ENCODE results near the gene ARHGAP1. TPM values are rescaled to one million over a fixed set of nuclear protein-coding genes. Genes with fewer than 3 reads are reported as not detected.

The ARHGAP1 gene
- polyA plus RNA-seq, 2 donors = 27.3 to 33.8 TPM

DNA sequence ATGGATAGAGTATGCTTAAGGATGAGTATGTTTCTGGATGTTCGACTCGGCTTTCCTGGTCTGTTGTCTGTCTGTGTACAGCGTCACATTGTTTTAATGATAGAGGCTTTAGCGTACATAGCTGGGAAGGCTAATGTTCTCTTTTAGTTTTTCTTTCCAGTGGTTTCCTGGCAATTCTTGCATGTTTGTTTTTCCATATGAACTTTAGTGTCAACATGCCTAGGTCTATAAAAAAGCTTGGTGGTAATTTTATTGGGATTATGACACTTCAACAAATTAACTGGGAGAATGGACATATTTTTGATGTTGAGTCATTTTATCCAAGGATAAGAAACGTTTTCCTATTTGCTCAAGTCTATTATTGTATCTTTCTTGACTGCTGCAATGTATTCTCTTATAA, 36.2 kb upstream of the ARHGAP1 start:
- H3K4me1 ChIP-seq (ENCODE audit: control insufficient read depth in 2 of 2, insufficient read depth in 2 of 2, low read length in 1 of 2) = no peaks in the 10 kb centered on the region
- H3K9me3 ChIP-seq (ENCODE audit: control insufficient read depth in 2 of 2, insufficient read depth in 1 of 2, low read depth in 1 of 2, low read length in 1 of 2) = no peaks in the 10 kb centered on the region
- H3K27me3 ChIP-seq (ENCODE audit: control insufficient read depth in 1 of 2, insufficient read depth in 2 of 2, low read length in 2 of 2) = no peaks in the 10 kb centered on the region
- H3K4me3 ChIP-seq (ENCODE audit: low read depth in 1 of 2, low read length in 2 of 2) = no peak overlapping the region
- WGBS, 2 donors = 67 to 68% methylated on average over 5 of the region's 5 CpGs
- no peak overlapping the region for H3K27ac ChIP-seq (ENCODE audit: low read depth in 2 of 2, low read length in 1 of 2)
- H3K36me3 ChIP-seq (ENCODE audit: control insufficient read depth in 2 of 2, insufficient read depth in 2 of 2, low read length in 1 of 2) = peaks cover 0 to under 1% of the 10 kb centered on the region in 2 donors

DNA sequence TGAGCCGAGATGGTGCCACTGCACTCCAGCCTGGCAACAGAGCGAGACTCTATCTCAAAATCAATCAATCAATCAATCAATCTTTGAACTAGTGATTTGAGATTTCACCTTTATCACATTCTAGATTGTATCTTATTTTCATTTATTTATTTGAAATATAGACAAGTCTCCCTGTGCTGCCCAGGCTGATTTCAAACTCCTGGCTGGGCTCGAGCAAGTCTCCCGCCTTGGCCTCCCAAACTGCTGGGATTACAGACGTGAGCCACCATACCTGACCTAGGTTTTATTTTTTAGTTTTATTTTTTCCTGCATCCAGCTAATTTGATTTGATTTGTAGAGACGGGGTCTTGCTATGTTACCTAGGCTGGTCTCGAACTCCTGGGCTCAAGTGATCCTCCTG, 35.7 kb upstream of the ARHGAP1 start:
- Histone ChIP-seq H3K27ac (ENCODE audit: low read depth in 2 of 2, low read length in 1 of 2) (no peak overlapping the region), H3K4me1 (ENCODE audit: control insufficient read depth in 2 of 2, insufficient read depth in 2 of 2, low read length in 1 of 2) (no peaks in the 10 kb centered on the region), H3K36me3 (ENCODE audit: control insufficient read depth in 2 of 2, insufficient read depth in 2 of 2, low read length in 1 of 2) (no peaks in the 10 kb centered on the region), H3K4me3 (ENCODE audit: low read depth in 1 of 2, low read length in 2 of 2) (no peak overlapping the region), H3K27me3 (ENCODE audit: control insufficient read depth in 1 of 2, insufficient read depth in 2 of 2, low read length in 2 of 2) (no peaks in the 10 kb centered on the region), H3K9me3 (ENCODE audit: control insufficient read depth in 2 of 2, insufficient read depth in 1 of 2, low read depth in 1 of 2, low read length in 1 of 2) (no peaks in the 10 kb centered on the region)
- WGBS, 2 donors = 92 to 94% methylated on average over 7 of the region's 7 CpGs

DNA sequence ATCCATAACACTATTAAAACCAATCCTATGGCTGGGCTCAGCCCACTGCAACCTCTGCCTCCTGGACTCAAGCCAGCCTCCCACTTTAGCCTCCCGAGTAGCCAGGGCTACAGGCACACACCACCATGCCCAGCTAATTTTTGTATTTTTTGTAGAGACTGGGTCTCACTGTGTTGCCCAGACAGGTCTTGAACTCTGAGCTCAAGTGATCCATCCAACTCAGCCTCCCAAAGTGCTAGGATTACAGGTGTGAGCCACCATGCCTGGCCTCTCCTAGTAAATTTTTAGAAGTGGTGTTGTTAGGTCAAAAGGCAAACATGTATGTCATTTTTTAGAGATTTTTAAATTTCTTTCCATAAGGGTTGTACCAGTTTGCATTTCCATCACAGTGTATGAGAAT, 32.8 kb upstream of the ARHGAP1 start:
- no peaks in the 10 kb centered on the region for H3K9me3 ChIP-seq (ENCODE audit: control insufficient read depth in 2 of 2, insufficient read depth in 1 of 2, low read depth in 1 of 2, low read length in 1 of 2)
- no peak overlapping the region for H3K27ac ChIP-seq (ENCODE audit: low read depth in 2 of 2, low read length in 1 of 2)
- 79 to 86% methylated on average over 1 of the region's 1 CpG for WGBS, 2 donors

DNA sequence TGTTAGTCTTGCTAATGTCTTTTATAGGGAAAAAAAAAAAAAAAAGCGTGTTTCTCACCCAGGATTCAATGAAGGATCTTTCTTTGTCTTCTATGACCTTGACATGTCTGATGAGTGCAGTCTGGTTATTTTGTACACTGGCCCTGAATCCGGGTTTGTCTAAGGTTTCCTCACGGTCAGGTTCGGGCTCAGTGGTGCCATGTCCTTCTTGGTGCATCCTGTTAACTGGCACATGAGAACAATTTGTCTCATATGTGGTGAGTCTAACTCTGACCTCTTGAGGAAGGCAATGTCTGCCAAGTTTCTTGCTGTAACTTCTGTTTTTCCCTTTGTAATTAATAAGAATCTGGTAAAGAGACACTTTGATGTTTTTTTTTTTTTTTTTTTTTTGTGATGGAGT, 31.1 kb upstream of the ARHGAP1 start:
- no peaks in the 10 kb centered on the region for H3K27me3 ChIP-seq (ENCODE audit: control insufficient read depth in 1 of 2, insufficient read depth in 2 of 2, low read length in 2 of 2)
- H3K36me3 ChIP-seq (ENCODE audit: control insufficient read depth in 2 of 2, insufficient read depth in 2 of 2, low read length in 1 of 2) = no peaks in the 10 kb centered on the region
- no peak overlapping the region for H3K4me3 ChIP-seq (ENCODE audit: low read depth in 1 of 2, low read length in 2 of 2)
- H3K27ac ChIP-seq (ENCODE audit: low read depth in 2 of 2, low read length in 1 of 2) = no peak overlapping the region
- H3K4me1 ChIP-seq (ENCODE audit: control insufficient read depth in 2 of 2, insufficient read depth in 2 of 2, low read length in 1 of 2) = peaks cover 0 to 5% of the 10 kb centered on the region in 2 donors
- 84 to 93% methylated on average over 4 of the region's 4 CpGs for WGBS, 2 donors
- no peaks in the 10 kb centered on the region for H3K9me3 ChIP-seq (ENCODE audit: control insufficient read depth in 2 of 2, insufficient read depth in 1 of 2, low read depth in 1 of 2, low read length in 1 of 2)

More for the DNA sequence above, 32.8 kb upstream of the ARHGAP1 start:
- H3K27me3 ChIP-seq (ENCODE audit: control insufficient read depth in 1 of 2, insufficient read depth in 2 of 2, low read length in 2 of 2) = no peaks in the 10 kb centered on the region
- H3K4me3 ChIP-seq (ENCODE audit: low read depth in 1 of 2, low read length in 2 of 2) = no peak overlapping the region
- no peaks in the 10 kb centered on the region for H3K36me3 ChIP-seq (ENCODE audit: control insufficient read depth in 2 of 2, insufficient read depth in 2 of 2, low read length in 1 of 2)
- peaks cover 0 to 5% of the 10 kb centered on the region in 2 donors for H3K4me1 ChIP-seq (ENCODE audit: control insufficient read depth in 2 of 2, insufficient read depth in 2 of 2, low read length in 1 of 2)

GRCh38 chr11:46729110-46730027, 28.9 kb upstream of the ARHGAP1 start:
- Histone ChIP-seq H3K27ac (ENCODE audit: low read depth in 2 of 2, low read length in 1 of 2) (no peak overlapping the region), H3K4me1 (ENCODE audit: control insufficient read depth in 2 of 2, insufficient read depth in 2 of 2, low read length in 1 of 2) (peaks cover 0 to 5% of the 10 kb centered on the region in 2 donors), H3K9me3 (ENCODE audit: control insufficient read depth in 2 of 2, insufficient read depth in 1 of 2, low read depth in 1 of 2, low read length in 1 of 2) (no peaks in the 10 kb centered on the region), H3K27me3 (ENCODE audit: control insufficient read depth in 1 of 2, insufficient read depth in 2 of 2, low read length in 2 of 2) (no peaks in the 10 kb centered on the region), H3K4me3 (ENCODE audit: low read depth in 1 of 2, low read length in 2 of 2) (no peak overlapping the region), H3K36me3 (ENCODE audit: control insufficient read depth in 2 of 2, insufficient read depth in 2 of 2, low read length in 1 of 2) (no peaks in the 10 kb centered on the region)
- WGBS, 2 donors = 69 to 77% methylated on average over 24 of the region's 24 CpGs

GRCh38 chr11:46728659-46729040, 28.2 kb upstream of the ARHGAP1 start:
- H3K27me3 ChIP-seq (ENCODE audit: control insufficient read depth in 1 of 2, insufficient read depth in 2 of 2, low read length in 2 of 2) = no peaks in the 10 kb centered on the region
- H3K4me3 ChIP-seq (ENCODE audit: low read depth in 1 of 2, low read length in 2 of 2) = no peak overlapping the region
- H3K4me1 ChIP-seq (ENCODE audit: control insufficient read depth in 2 of 2, insufficient read depth in 2 of 2, low read length in 1 of 2) = peaks cover 0 to 5% of the 10 kb centered on the region in 2 donors
- H3K9me3 ChIP-seq (ENCODE audit: control insufficient read depth in 2 of 2, insufficient read depth in 1 of 2, low read depth in 1 of 2, low read length in 1 of 2) = no peaks in the 10 kb centered on the region
- no peaks in the 10 kb centered on the region for H3K36me3 ChIP-seq (ENCODE audit: control insufficient read depth in 2 of 2, insufficient read depth in 2 of 2, low read length in 1 of 2)
- H3K27ac ChIP-seq (ENCODE audit: low read depth in 2 of 2, low read length in 1 of 2) = no peak overlapping the region
- WGBS, 2 donors = 82 to 85% methylated on average over 9 of the region's 9 CpGs

DNA sequence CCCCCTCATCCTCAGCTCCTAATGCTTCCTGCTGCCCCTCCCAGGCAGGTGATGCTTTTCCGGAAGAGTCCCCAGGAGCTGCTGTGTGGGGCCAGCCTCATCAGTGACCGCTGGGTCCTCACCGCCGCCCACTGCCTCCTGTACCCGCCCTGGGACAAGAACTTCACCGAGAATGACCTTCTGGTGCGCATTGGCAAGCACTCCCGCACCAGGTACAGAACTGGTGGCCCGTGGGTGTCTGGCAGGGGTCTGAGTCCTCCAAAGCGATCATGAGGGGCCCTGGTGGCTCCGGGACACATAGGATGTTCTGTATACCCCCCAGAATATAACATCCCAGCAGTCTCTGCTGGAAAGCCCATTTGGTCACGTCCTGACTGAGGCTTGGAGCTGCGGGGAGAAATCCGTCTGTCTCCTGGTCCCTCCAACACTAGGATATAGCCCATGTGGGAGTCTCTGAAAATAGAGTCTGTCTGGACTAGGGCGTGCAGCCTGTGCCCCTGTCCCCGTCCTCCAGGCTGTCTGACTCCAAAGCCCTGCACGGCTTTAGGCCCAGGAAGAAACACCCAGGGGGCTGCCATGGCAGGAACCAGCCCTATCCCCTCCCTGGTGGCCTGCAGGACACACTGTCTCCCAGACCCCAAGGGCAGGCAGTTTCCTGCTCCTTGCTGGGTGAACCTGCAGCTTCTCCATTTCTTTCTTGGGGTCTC, 27.7 kb upstream of the ARHGAP1 start:
- H3K4me3 ChIP-seq (ENCODE audit: low read depth in 1 of 2, low read length in 2 of 2) = no peak overlapping the region
- H3K36me3 ChIP-seq (ENCODE audit: control insufficient read depth in 2 of 2, insufficient read depth in 2 of 2, low read length in 1 of 2) = no peaks in the 10 kb centered on the region
- no peak overlapping the region for H3K27ac ChIP-seq (ENCODE audit: low read depth in 2 of 2, low read length in 1 of 2)
- peaks cover 0 to 5% of the 10 kb centered on the region in 2 donors for H3K4me1 ChIP-seq (ENCODE audit: control insufficient read depth in 2 of 2, insufficient read depth in 2 of 2, low read length in 1 of 2)
- no peaks in the 10 kb centered on the region for H3K9me3 ChIP-seq (ENCODE audit: control insufficient read depth in 2 of 2, insufficient read depth in 1 of 2, low read depth in 1 of 2, low read length in 1 of 2)
- 86 to 89% methylated on average over 17 of the region's 17 CpGs for WGBS, 2 donors
- no peaks in the 10 kb centered on the region for H3K27me3 ChIP-seq (ENCODE audit: control insufficient read depth in 1 of 2, insufficient read depth in 2 of 2, low read length in 2 of 2)

DNA sequence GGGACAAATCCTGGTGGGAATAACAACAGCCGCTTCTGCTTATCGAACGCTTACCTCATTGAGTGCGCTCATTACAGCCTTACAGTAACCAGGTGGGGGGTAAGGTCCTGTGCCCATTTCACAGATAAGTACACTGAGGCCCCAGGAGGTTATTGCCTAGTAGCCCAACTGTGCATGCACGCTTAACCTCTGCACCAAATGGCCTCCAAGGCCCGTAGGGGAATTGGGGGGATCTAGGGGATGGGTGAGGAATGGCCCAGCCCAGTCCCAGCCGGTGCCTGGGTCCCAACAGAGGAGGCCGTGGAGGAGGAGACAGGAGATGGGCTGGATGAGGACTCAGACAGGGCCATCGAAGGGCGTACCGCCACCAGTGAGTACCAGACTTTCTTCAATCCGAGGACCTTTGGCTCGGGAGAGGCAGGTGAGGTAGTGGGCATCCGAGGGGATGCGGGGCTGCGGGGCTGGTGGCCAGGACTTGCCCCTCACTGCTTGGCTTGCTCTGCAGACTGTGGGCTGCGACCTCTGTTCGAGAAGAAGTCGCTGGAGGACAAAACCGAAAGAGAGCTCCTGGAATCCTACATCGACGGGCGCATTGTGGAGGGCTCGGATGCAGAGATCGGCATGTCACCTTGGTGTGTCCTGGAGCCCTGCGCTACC, 25.9 kb upstream of the ARHGAP1 start:
- WGBS, 2 donors = 91 to 93% methylated on average over 26 of the region's 26 CpGs
- Histone ChIP-seq H3K4me1 (ENCODE audit: control insufficient read depth in 2 of 2, insufficient read depth in 2 of 2, low read length in 1 of 2) (peaks cover 0 to 5% of the 10 kb centered on the region in 2 donors), H3K27ac (ENCODE audit: low read depth in 2 of 2, low read length in 1 of 2) (no peak overlapping the region), H3K36me3 (ENCODE audit: control insufficient read depth in 2 of 2, insufficient read depth in 2 of 2, low read length in 1 of 2) (no peaks in the 10 kb centered on the region), H3K9me3 (ENCODE audit: control insufficient read depth in 2 of 2, insufficient read depth in 1 of 2, low read depth in 1 of 2, low read length in 1 of 2) (no peaks in the 10 kb centered on the region), H3K27me3 (ENCODE audit: control insufficient read depth in 1 of 2, insufficient read depth in 2 of 2, low read length in 2 of 2) (no peaks in the 10 kb centered on the region), H3K4me3 (ENCODE audit: low read depth in 1 of 2, low read length in 2 of 2) (no peak overlapping the region)

GRCh38 chr11:46725338-46726205, 25.2 kb upstream of the ARHGAP1 start:
- WGBS, 2 donors = 89 to 91% methylated on average over 19 of the region's 19 CpGs
- Histone ChIP-seq H3K9me3 (ENCODE audit: control insufficient read depth in 2 of 2, insufficient read depth in 1 of 2, low read depth in 1 of 2, low read length in 1 of 2) (no peaks in the 10 kb centered on the region), H3K4me1 (ENCODE audit: control insufficient read depth in 2 of 2, insufficient read depth in 2 of 2, low read length in 1 of 2) (peaks cover 0 to 5% of the 10 kb centered on the region in 2 donors), H3K27ac (ENCODE audit: low read depth in 2 of 2, low read length in 1 of 2) (no peak overlapping the region), H3K36me3 (ENCODE audit: control insufficient read depth in 2 of 2, insufficient read depth in 2 of 2, low read length in 1 of 2) (no peaks in the 10 kb centered on the region), H3K4me3 (ENCODE audit: low read depth in 1 of 2, low read length in 2 of 2) (no peak overlapping the region), H3K27me3 (ENCODE audit: control insufficient read depth in 1 of 2, insufficient read depth in 2 of 2, low read length in 2 of 2) (no peaks in the 10 kb centered on the region)
